RCC 7860 (cell line): ENCODE results near the gene AMPH.
"Not testable (repeated sequence)": the region's sequence is repeated elsewhere in the genome, so short reads cannot be mapped to it uniquely, and the experiment has no call there.

ENCODE experiments used
- DNase-seq: peaks from one replicate; pipeline ENCODE4 v3.0.0-alpha.2; 2015; ENCODE audit warnings: low spot score
- FAIRE-seq: peaks from 2 replicates; lab custom pipeline; 2012; peaks lifted over from hg19 to GRCh38; lab: Jason Lieb, UNC

AMPH gene

GRCh38 chr7:38359071-38359601 lies 272.0 kb downstream of the AMPH start:
- not testable (repeated sequence) for FAIRE-seq, DNase-seq

GRCh38 chr7:38358273-38358831 lies 272.8 kb downstream of the AMPH start:
- not testable (repeated sequence) for FAIRE-seq, DNase-seq

- FAIRE-seq, DNase-seq: not testable (repeated sequence)
Observed at GRCh38 chr7:38354271-38354851, 276.8 kb downstream of the AMPH start.

GRCh38 chr7:38353431-38353881 lies 277.7 kb downstream of the AMPH start:
- not testable (repeated sequence) for FAIRE-seq, DNase-seq

- no peak for FAIRE-seq
- DNase-seq = no peak
Observed at GRCh38 chr7:38351601-38352000, 279.6 kb downstream of the AMPH start.

- not testable (repeated sequence) for FAIRE-seq, DNase-seq
Observed at GRCh38 chr7:38350777-38351176, 280.4 kb downstream of the AMPH start.

GRCh38 chr7:38349869-38350583 lies 281.1 kb downstream of the AMPH start:
- not testable (repeated sequence) for DNase-seq, FAIRE-seq

GRCh38 chr7:38349126-38349795 lies 281.9 kb downstream of the AMPH start:
- not testable (repeated sequence) for DNase-seq

GRCh38 chr7:38345299-38346172 lies 285.6 kb downstream of the AMPH start:
- peak; percentile 17 for DNase-seq
- not testable (repeated sequence) for FAIRE-seq

More at GRCh38 chr7:38349126-38349795, 281.9 kb downstream of the AMPH start:
- not testable (repeated sequence) for FAIRE-seq

GRCh38 chr7:38344741-38345140 lies 286.4 kb downstream of the AMPH start:
- DNase-seq, FAIRE-seq: not testable (repeated sequence)

- FAIRE-seq, DNase-seq: not testable (repeated sequence)
Observed at GRCh38 chr7:38342135-38342534, 289.0 kb downstream of the AMPH start.

- not testable (repeated sequence) for FAIRE-seq
- peak; percentile 51 for DNase-seq
Observed at GRCh38 chr7:38341172-38341705, 289.9 kb downstream of the AMPH start.

GRCh38 chr7:38339953-38340819 lies 291.0 kb downstream of the AMPH start:
- FAIRE-seq = no peak
- DNase-seq = no peak

- not testable (repeated sequence) for FAIRE-seq, DNase-seq
Observed at GRCh38 chr7:38336148-38336515, 295.0 kb downstream of the AMPH start.

- FAIRE-seq = peak; percentile 44
- peak; percentile 79 for DNase-seq
Observed at GRCh38 chr7:38335492-38336147, 295.6 kb downstream of the AMPH start.

- FAIRE-seq = no peak
- DNase-seq = no peak
Observed at GRCh38 chr7:38335128-38335491, 296.1 kb downstream of the AMPH start.

GRCh38 chr7:38334163-38334562 lies 297.0 kb downstream of the AMPH start:
- no peak for DNase-seq
- no peak for FAIRE-seq
